HG03439 (cell line): Measurements from ENCODE around the gene HDAC4.

Source experiments
- ATAC-seq: cut with Tn5 transposase; IDR thresholded peaks from one replicate; pipeline ENCODE4 v1.9.1; 2021; ENCODE audit warnings: mild to moderate bottlenecking, moderate library complexity; ENCODE audit not compliant: unreplicated experiment

Gene HDAC4

DNA sequence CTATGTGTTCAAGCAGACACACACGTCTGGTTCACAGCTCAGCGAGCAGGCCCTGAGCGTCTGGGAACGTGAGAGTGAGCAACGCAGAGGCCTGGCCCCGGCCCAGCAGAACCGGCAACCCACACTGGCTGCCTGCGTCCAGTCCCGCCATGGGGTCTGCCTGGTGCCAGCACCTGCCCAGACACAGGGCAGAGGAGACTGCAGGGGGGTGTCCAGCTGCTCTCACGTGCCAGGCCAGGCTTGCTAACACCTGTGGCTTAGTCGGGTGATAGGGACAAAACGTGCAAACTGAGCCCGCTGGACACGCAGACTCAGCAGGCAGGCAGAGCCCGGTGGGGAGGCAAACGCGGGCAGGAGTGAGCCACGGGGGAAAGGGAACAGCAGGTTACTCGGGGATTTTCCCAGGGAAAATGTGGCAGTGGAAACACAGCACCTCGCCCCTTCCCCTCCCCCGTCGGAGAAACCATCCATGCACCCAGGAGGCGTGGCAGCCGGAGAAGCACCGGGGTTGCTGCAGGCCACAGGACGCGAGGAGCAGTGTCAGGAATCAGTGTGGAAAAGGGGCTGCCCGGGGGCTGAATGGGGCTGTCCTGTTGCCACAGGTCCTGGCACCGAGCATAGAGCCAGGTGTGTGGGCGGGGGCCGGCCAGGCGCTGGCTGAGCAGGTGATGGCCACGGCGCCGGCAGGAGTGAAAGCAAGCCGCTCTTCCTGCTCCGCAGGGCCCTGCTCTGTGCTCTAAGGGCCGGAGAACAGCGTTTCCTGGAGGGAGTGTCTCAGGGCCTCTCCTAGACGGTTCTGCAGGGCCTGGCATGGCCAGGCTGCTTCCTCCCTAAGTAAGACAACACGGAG, 154.7 kb downstream of the HDAC4 start:
- no peak for ATAC-seq

DNA sequence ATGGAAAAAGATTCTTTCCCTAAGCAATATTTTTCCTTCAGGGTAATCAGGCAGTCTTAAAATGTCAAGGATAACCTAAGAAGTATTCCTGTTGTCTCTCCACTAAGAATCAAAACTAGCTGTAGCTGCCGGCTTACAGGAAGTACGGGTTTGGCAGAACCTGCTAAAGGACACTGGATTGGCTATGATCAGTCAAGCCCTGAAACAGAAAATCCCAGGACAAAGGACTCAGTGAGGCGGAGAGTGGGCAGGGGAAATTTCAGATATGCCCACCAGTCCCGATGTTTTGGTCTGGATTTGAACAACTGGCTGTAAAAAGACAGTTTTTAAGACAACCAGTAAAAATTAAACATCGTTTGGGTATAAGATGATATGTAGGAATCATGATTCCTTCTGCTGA, 155.7 kb downstream of the HDAC4 start:
- no peak for ATAC-seq

- ATAC-seq = no peak
Measured at GRCh38 chr2:239244625-239245024, 156.2 kb downstream of the HDAC4 start.

- no peak for ATAC-seq
Measured at GRCh38 chr2:239241431-239241960, 159.3 kb downstream of the HDAC4 start.

GRCh38 chr2:239240414-239240881, 160.4 kb downstream of the HDAC4 start:
- ATAC-seq = no peak

GRCh38 chr2:239239607-239240413, 161.0 kb downstream of the HDAC4 start:
- ATAC-seq = no peak

- ATAC-seq = no peak
Measured at GRCh38 chr2:239238839-239239606, 161.8 kb downstream of the HDAC4 start.

DNA sequence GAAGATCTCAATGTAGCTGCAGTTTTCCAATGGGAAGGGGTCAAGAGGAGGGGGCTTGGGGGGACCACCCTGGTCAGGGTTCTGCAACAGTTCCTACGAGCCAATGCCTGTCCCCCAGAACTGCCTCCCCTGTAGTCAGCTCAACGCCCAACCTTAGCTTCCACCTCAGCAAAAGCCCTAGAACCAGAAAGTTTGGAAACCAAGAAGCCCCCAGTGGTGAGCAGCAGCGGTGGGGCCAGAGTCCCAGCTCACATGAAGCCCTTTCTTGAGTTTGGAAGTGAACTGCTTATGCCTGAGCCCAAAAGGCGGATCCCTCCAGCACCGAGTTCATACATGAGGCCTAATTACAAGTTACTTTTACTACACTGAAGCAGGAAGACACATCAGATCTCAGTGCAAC, 162.4 kb downstream of the HDAC4 start:
- ATAC-seq = no peak

DNA sequence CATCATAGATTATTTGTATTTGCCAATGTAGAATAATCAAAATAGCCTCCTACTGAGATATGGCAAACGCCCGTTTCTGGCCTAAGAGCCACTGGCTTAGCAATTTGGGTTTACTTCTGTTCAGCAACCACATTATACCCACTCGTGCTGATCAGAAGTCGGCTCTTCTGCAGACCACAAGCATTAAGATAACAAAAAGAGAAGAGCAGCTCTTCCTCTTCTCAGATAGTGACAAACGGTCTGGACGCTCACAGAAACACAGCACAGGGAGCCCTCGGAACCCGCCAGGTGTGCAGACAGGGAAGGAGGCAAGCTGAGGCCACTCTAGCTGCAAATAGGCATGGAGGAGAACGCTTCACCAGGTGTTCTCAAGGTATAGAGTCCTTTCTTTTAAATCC, 164.0 kb downstream of the HDAC4 start:
- no peak for ATAC-seq

GRCh38 chr2:239236043-239236807, 164.6 kb downstream of the HDAC4 start:
- no peak for ATAC-seq

DNA sequence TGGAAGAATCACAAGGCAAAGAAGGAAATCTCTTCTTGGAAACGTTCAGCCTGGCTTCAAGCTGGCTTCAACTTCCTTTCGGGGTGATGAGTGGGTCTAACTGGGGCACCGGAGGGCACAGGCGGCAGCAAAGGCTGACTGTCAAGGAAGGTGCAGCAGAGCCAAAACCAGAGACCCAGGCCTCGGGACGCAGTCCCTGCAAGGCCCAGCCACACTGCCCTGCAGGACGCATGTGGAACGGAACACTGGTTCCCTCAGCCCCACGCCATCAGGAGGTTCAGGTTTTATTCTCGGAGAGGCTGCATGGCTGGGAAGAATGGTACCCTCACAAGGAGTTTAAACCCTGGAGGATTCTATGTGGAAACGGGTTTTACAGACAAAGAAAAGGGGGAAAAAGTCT, 165.5 kb downstream of the HDAC4 start:
- no peak for ATAC-seq

DNA sequence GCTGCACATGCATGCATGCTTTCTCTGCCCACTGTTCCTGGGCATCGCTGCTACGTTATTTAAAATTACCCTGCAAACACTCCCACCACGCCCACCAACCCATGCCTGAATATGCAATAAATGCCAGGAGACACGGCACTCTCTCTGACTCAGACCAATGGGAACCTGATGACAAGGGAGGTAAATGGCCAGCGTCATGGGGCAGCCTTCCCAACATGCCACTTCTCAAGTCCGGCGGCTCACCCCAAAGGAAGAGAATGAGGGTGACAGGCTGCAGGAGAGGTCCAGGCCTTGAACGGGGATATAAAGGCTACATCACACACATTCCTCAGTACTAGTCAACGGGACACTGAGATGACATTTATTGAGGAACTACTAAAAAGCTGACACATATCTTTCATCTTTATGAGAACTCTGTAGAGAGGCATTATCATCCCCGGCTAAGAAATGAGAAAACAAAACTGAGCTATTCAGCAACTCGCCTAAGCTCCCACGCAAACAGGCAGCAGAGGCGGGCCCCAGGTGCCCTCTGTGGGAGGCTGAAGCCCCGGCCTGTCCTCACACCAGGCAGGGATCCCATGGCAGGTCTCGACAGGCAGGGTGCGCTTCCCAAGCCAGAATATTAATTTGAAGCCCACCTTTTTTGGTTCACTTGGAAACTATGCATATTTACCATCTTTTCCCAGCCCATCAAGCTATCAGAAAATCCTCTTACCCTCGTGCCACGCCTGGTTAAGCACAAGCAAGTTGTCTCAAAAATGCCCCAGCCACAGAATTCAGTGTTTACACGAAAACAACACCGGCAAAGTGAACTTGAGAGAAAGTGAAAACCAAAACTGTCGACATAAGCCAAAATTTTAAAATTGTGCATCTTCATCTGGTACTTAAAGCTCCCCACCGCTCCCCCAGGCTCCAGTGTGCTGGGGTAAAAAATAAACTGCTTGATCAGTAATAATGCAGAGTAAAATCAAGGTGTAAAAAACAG, 166.3 kb downstream of the HDAC4 start:
- no peak for ATAC-seq

DNA sequence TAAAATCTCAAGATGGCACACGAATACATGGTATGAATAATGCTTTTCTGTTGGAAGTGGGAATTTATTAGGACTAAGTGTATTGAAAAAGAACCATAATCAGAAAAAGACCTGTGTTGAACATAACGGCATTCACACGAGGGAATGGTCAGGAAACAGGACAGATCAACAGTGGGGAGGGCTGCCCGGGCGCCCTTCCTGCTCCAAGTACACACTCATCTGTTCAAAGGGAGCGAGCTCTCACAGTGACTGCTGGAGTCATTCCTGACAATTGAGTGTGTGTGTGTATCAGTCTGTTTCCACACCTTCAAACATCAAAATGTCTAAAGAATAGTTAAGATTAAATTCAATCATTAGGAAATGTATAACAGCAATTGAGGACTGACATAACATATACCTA, 167.2 kb downstream of the HDAC4 start:
- ATAC-seq = no peak

GRCh38 chr2:239232195-239232578, 168.6 kb downstream of the HDAC4 start:
- ATAC-seq = no peak

- ATAC-seq = no peak
Measured at GRCh38 chr2:239231231-239232194, 169.3 kb downstream of the HDAC4 start.

GRCh38 chr2:239230318-239231052, 170.3 kb downstream of the HDAC4 start:
- ATAC-seq = no peak

DNA sequence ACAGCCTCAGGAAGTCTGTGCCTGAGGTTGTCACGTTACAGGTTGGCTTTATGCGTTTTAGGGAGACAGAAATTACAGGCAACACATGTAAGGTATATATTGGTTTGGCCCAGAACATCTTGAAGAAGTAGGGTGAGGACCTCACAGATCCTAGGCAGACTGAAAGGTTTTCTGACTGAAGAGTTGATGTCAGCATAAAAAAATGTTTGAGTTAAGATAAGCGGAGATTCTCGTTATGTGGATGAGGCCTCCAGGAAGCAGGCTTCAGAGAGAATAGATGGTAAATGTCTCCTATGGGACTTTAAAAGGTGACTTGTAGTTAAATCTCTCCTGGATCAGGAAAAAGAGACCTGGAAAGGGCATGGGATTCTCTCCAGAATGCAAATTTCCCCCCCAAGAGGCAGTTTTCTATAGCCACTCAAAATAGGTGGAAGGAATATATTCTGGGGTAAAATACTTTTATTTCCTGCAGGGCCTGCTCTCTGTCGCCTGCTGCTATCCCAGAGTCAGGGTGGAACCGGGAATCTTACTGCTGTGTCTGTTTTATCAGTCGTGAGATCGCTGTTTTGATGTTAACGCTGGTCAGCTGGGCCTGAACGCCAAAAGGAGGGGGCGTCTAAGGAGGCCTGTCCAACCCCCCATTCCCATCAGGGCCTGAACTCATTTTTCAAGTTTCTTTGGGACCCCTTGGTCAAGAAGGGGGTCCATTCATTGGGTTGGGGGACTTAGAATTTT, 171.1 kb downstream of the HDAC4 start:
- ATAC-seq = no peak
